Suprapubic skin (tissue), 3 donors: ENCODE measurements around the gene CCM2.

Experiments used
- CTCF ChIP-seq, 2 donors: fragments of 200-600 bp in 1 of 2; fragments of 450-650 bp in 1 of 2; sonication (generic) in 1 of 2; IDR thresholded peaks; one replicate each; pipeline ENCODE4 v1.5.1; 2016 to 2019; ENCODE audit warnings: antibody characterized with exemption in 2 of 2, mild to moderate bottlenecking in 1 of 2, moderate library complexity in 1 of 2
- POLR2A ChIP-seq, 2 donors: fragments of 450-650 bp; IDR thresholded peaks; one replicate each; pipeline ENCODE4 v1.6.1; 2017; ENCODE audit warnings: antibody characterized with exemption in 2 of 2, mild to moderate bottlenecking in 2 of 2, moderate library complexity in 2 of 2

DNA sequence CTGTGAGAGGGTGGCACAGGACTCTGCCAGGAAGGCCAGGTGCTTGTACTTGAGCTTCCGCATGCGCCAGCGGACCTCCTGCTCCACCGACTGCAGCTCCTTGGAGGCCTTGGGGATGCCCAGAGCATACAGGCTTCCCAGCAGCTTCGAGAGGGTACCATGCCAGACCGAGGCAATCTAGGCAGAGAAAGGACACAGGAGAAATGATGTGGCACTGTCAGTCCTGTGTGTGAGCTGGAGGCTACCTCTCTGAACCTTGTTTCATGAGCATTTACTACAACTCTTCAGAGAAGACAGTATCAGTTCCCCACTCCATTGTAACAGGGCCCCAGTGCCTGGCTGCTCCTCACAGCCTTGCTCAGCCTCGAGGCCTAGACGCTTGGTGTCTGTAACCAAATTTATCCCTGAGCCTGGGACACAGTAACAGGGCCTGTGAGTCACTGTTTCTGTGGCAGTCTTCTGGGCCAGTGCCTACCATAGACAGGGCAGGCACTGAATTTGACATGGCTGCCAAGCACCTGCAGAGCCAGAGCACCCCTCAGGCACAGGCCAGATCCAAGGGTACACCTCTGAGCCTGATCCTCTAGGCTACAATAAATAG lies 105.7 kb downstream of the CCM2 start:
- TF ChIP-seq CTCF (IDR thresholded peaks at IDR 0.05) (no peak), POLR2A (IDR thresholded peaks at IDR 0.05) (no peak)
